IPS DF 6.9 (cell line): ENCODE results near the gene SPOCK1.

Source experiments
- DNase-seq: peaks from one replicate; pipeline ENCODE4 v3.0.0-alpha.2; 2013; ENCODE audit warnings: low read depth, low spot score
- H3K27ac ChIP-seq: one replicate; pipeline ENCODE4 v1.5.1; 2013; ENCODE audit warnings: low read length, control low read depth
- H3K27me3 ChIP-seq: 2 replicates; pipeline ENCODE4 v1.6.1; 2013; ENCODE audit warnings: mild to moderate bottlenecking, low read length; ENCODE audit not compliant: control insufficient read depth, insufficient read depth
- H3K36me3 ChIP-seq: 2 replicates; pipeline ENCODE4 v1.6.1; 2013; ENCODE audit warnings: low read length; ENCODE audit not compliant: control insufficient read depth, insufficient read depth
- H3K4me1 ChIP-seq: 2 replicates; pipeline ENCODE4 v1.6.1; 2013; ENCODE audit warnings: low read length; ENCODE audit not compliant: control insufficient read depth, insufficient read depth
- H3K4me3 ChIP-seq: 2 replicates; pipeline ENCODE4 v1.5.1; 2013; ENCODE audit warnings: mild to moderate bottlenecking, low read length
- H3K9me3 ChIP-seq: 2 replicates; pipeline ENCODE4 v1.6.1; 2013; ENCODE audit warnings: low read length, inconsistent platforms; ENCODE audit not compliant: control insufficient read depth, insufficient read depth
- WGBS: extraction: QIAGEN DNeasy Blood & Tissue Kit; methylation state at CpG from one replicate; pipeline ENCODE4 v1.1.7; 2013; ENCODE audit warnings: mixed read lengths, missing lambda C conversion rate; ENCODE audit not compliant: insufficient read length, insufficient coverage; 5-methylcytosine and 5-hydroxymethylcytosine counted together

The SPOCK1 gene

GRCh38 chr5:137415231-137415681 is 83.9 kb downstream of the SPOCK1 start:
- WGBS: no CpG with 5 or more reads among the region's 2 CpGs
- Histone ChIP-seq H3K4me1 (no peaks in the 10 kb centered on the region), H3K36me3 (no peaks in the 10 kb centered on the region), H3K4me3 (no peak overlapping the region), H3K9me3 (no peaks in the 10 kb centered on the region), H3K27me3 (no peaks in the 10 kb centered on the region), H3K27ac (no peak overlapping the region)
- no peak for DNase-seq

DNA sequence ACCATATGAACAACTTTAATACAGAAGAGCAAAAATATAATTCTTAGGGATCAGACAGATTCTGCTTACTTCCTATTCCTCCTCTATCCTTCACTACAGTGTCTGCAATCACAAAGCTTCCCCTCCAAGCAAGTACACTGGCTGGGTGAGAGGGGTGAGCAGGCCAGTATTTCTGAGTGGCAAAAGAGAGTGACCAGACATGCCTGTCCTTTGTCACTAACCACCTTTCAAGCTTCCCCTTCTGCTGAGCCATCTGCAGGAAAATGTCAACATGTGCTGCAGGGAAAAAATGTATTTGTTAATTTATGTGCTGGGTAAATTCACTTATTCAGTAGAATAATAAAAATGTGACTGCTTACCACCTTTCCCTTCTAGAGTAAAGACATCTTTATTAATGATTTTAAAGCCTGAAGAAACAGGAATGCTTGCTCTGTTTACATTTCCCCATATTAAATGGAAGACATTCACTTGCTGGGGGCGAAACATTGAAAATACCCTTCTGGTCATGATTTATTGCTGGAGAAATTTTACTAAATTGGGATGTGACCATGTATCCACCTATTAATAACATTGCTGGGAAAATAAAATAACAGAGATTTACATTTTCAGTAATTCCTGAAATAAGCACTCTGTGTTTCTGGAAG is 84.9 kb downstream of the SPOCK1 start:
- no peaks in the 10 kb centered on the region for H3K27me3 ChIP-seq
- no peak for DNase-seq

GRCh38 chr5:137412136-137412535 is 87.0 kb downstream of the SPOCK1 start:
- H3K4me3 ChIP-seq: no peak overlapping the region
- no CpG with 5 or more reads among the region's 1 CpG for WGBS
- no peak for DNase-seq
- no peaks in the 10 kb centered on the region for H3K9me3 ChIP-seq
- no peaks in the 10 kb centered on the region for H3K27me3 ChIP-seq
- H3K4me1 ChIP-seq: no peaks in the 10 kb centered on the region
- no peak overlapping the region for H3K27ac ChIP-seq
- no peaks in the 10 kb centered on the region for H3K36me3 ChIP-seq

More for the DNA sequence above, 84.9 kb downstream of the SPOCK1 start:
- Histone ChIP-seq H3K36me3 (no peaks in the 10 kb centered on the region), H3K4me1 (no peaks in the 10 kb centered on the region), H3K27ac (no peak overlapping the region), H3K9me3 (no peaks in the 10 kb centered on the region), H3K4me3 (no peak overlapping the region)
- WGBS: no CpG with 5 or more reads among the region's 1 CpG

- no peaks in the 10 kb centered on the region for H3K27me3 ChIP-seq
Observed at GRCh38 chr5:137410234-137411010, 88.7 kb downstream of the SPOCK1 start.

GRCh38 chr5:137409736-137410135 is 89.4 kb downstream of the SPOCK1 start:
- Histone ChIP-seq H3K36me3 (no peaks in the 10 kb centered on the region), H3K27me3 (no peaks in the 10 kb centered on the region), H3K27ac (no peak overlapping the region), H3K4me3 (no peak overlapping the region), H3K4me1 (no peaks in the 10 kb centered on the region), H3K9me3 (no peaks in the 10 kb centered on the region)
- no peak for DNase-seq

More at GRCh38 chr5:137410234-137411010, 88.7 kb downstream of the SPOCK1 start:
- Histone ChIP-seq H3K9me3 (no peaks in the 10 kb centered on the region), H3K4me1 (no peaks in the 10 kb centered on the region), H3K27ac (no peak overlapping the region), H3K36me3 (no peaks in the 10 kb centered on the region), H3K4me3 (no peak overlapping the region)
- WGBS: no CpG with 5 or more reads among the region's 4 CpGs
- DNase-seq: no peak

GRCh38 chr5:137407090-137407489 is 92.0 kb downstream of the SPOCK1 start:
- WGBS: no CpG with 5 or more reads among the region's 2 CpGs
- DNase-seq: no peak
- Histone ChIP-seq H3K4me1 (no peaks in the 10 kb centered on the region), H3K27me3 (no peaks in the 10 kb centered on the region), H3K27ac (no peak overlapping the region), H3K4me3 (no peak overlapping the region), H3K9me3 (no peaks in the 10 kb centered on the region), H3K36me3 (no peaks in the 10 kb centered on the region)

- no peak for DNase-seq
- Histone ChIP-seq H3K27ac (no peak overlapping the region), H3K9me3 (no peaks in the 10 kb centered on the region), H3K4me1 (no peaks in the 10 kb centered on the region), H3K4me3 (no peak overlapping the region), H3K27me3 (no peaks in the 10 kb centered on the region), H3K36me3 (no peaks in the 10 kb centered on the region)
- WGBS: no CpG with 5 or more reads among the region's 10 CpGs
Observed at GRCh38 chr5:137405393-137405792, 93.7 kb downstream of the SPOCK1 start.

- no peak overlapping the region for H3K4me3 ChIP-seq
- WGBS: no CpG with 5 or more reads among the region's 8 CpGs
- no peak for DNase-seq
- H3K27me3 ChIP-seq: no peaks in the 10 kb centered on the region
- no peaks in the 10 kb centered on the region for H3K36me3 ChIP-seq
- no peaks in the 10 kb centered on the region for H3K4me1 ChIP-seq
- no peak overlapping the region for H3K27ac ChIP-seq
- no peaks in the 10 kb centered on the region for H3K9me3 ChIP-seq
Observed at GRCh38 chr5:137403869-137404268, 95.3 kb downstream of the SPOCK1 start.

DNA sequence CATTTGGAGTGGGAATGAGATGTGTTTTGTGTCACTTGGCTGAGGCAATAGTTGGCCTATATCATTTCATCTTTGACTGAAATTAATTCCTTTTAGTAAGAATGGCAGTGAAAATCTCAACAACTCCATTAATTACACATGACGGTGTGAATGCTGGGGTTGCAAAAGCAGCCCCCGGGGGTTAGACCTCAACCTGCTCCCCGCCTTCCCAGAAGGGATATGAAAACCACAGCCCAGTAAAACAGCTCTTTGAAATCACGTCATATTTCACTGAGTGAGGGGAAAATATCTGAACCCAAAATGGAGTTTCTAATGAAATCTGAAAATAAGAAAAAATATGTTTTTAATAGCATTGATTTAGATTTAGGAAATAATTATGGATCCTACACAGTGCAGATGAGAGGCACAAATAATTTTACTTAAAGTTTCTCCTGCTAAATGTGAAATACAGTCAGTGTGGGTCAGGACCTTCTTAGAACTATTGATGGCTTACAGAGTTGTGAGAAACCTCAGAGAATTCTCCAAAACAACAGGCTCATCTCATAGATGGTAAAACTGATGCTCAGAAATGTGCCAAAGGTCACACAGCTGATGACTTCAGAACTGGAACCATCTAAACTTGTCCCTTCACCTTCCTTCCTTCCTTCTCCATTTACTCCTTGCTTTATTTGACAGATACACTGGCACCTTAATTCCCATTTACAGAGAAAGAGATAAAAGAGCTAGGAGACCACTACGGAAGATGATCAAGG is 96.5 kb downstream of the SPOCK1 start:
- Histone ChIP-seq H3K36me3 (no peaks in the 10 kb centered on the region), H3K27me3 (no peaks in the 10 kb centered on the region), H3K9me3 (no peaks in the 10 kb centered on the region), H3K4me1 (no peaks in the 10 kb centered on the region), H3K27ac (no peak overlapping the region), H3K4me3 (no peak overlapping the region)
- WGBS: no CpG with 5 or more reads among the region's 5 CpGs
- no peak for DNase-seq

GRCh38 chr5:137401946-137402345 is 97.2 kb downstream of the SPOCK1 start:
- no CpG with 5 or more reads among the region's 2 CpGs for WGBS

More at GRCh38 chr5:137401946-137402345, 97.2 kb downstream of the SPOCK1 start:
- no peak for DNase-seq
- no peaks in the 10 kb centered on the region for H3K36me3 ChIP-seq
- H3K9me3 ChIP-seq: no peaks in the 10 kb centered on the region
- H3K4me3 ChIP-seq: no peak overlapping the region
- no peaks in the 10 kb centered on the region for H3K4me1 ChIP-seq
- no peaks in the 10 kb centered on the region for H3K27me3 ChIP-seq
- no peak overlapping the region for H3K27ac ChIP-seq
